Stimulated activated CD4-positive, alpha-beta T cell treated with anti-CD3 and anti-CD28 coated beads, Interleukin-15, amount 100 ng/mL, for 24 hours (primary cell): ENCODE measurements around the gene SGTA.

Source experiments
- DNase-seq: peaks from one replicate; pipeline ENCODE4 v3.0.0-alpha.2; 2020

Gene SGTA

DNA sequence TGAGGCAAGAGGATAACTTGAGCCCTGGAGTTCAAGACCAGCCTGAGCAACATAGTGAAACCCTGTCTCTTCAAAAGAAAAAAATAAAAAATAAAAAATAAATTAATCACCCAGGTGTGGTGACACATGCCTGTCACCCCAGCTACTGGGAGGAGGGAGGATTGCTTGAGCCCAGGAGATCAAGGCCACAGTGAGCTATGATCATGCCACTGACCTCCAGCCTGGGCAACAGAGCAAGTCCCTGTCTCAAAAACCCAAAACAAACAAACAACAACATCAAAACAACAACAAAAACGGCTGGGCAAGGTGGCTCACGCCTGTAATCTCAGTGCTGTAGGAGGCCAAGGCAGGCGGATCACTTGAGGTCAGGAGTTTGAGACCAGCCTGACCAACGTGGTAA, 39.0 kb downstream of the SGTA start:
- DNase-seq = no peak

- DNase-seq = no peak
Measured at GRCh38 chr19:2743099-2743498, 40.0 kb downstream of the SGTA start.

GRCh38 chr19:2740314-2740656, 42.8 kb downstream of the SGTA start:
- no peak for DNase-seq

GRCh38 chr19:2739602-2740313, 43.3 kb downstream of the SGTA start, which contains the start of gene SLC39A3:
Gene SLC39A3 (minus strand): TSS chr19:2740017. CDS start chr19:2737257, 2,760 bp downstream.
- peak; percentile 99 for DNase-seq

- DNase-seq = no peak
Measured at GRCh38 chr19:2736550-2737190, 46.4 kb downstream of the SGTA start.

DNA sequence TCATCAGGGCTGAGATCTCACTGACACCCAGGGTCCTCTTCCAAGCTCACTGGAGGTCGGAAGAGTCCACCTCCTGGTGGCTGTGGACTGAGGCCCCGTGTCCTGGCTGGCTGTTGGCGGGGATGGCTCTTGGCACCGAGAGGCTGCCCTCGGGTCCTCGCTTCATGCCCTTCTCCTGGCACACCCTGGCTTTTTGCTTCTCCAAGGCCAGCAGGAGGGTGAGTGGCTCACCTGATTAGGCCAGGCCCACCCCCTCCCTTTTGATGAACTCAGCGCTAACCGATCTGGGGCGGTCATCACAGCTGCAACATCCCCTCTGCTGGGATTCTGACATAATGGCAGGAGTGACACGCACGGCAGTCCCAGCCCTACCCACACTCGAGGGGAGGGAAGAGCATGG, 47.7 kb downstream of the SGTA start:
- DNase-seq = no peak

DNA sequence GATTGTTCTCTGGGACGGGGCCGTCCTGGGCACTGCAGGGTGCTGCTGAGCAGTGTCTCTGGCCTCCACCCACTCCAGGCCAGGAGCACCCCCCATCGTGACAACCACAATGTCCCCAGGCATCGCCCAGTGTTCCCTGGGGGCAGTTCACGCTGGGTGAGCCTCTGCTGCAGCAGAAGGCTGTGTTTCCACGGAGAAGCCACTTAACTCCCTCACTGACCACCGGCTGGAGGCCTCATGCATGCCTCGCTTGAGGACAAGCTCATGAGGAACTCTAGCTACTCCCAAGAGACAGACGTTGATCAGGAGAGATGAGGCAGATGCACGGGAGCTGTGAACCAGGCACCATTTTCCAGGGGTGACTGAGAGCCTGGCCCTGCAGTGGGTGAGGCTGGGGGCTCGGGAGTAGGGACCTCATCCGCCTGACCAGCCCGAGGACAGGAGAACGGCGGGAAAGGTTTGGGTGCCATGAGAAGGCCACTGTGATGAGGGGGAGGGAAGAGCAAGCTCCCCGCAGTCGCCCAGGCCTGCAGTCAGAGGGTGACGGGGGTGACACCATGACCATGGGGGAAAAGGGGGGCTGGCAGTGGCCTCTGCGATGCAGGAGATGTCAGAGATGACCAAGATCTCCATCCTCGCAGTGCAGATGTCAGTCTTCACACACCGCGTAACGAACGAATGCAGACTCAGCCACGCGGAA, 48.3 kb downstream of the SGTA start:
- no peak for DNase-seq

- no peak for DNase-seq
Measured at GRCh38 chr19:2733930-2734588, 49.0 kb downstream of the SGTA start.

GRCh38 chr19:2732883-2733282, 50.2 kb downstream of the SGTA start:
- DNase-seq = no peak

- no peak for DNase-seq
Measured at GRCh38 chr19:2732157-2732725, 50.8 kb downstream of the SGTA start.

DNA sequence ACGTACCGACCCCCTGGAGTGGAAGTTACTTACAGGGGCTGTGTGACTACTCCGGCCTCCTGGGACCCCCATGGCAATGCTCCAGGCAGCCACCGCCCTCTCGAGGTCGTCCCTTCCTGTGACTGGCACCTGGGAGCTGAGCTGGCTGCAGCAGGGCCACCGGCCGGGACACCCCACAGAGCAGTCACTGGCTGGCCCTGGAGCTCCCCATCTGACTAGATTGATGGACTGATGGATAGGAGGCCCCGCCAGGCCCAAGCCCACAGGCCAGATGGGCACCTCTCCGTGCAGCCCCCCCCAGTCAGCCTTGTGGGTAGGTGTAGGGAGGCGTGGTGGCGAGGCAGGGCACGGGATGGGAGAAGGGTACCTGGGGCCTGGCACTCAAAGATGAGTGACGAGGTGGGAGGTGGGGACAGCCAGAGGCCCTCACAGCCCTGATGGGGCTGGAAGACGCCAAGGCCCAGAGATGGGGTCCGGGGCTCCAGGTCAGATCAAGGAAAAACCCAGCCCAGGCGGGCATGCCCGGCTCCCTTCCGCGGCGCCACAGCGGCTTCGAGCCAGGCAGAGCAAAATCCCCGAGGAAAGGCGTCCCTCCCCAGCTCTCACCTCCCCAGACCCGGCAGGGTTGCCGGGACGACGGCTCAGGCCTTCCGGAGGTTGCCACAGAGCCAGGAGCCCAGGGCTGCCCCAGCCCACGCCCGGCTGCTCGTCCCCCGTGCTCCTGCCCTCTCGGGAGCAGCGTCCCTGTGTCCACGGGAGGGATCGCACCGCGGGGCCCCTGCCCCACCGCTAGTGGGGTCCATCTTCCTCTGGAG, 51.7 kb downstream of the SGTA start:
- DNase-seq = no peak

DNA sequence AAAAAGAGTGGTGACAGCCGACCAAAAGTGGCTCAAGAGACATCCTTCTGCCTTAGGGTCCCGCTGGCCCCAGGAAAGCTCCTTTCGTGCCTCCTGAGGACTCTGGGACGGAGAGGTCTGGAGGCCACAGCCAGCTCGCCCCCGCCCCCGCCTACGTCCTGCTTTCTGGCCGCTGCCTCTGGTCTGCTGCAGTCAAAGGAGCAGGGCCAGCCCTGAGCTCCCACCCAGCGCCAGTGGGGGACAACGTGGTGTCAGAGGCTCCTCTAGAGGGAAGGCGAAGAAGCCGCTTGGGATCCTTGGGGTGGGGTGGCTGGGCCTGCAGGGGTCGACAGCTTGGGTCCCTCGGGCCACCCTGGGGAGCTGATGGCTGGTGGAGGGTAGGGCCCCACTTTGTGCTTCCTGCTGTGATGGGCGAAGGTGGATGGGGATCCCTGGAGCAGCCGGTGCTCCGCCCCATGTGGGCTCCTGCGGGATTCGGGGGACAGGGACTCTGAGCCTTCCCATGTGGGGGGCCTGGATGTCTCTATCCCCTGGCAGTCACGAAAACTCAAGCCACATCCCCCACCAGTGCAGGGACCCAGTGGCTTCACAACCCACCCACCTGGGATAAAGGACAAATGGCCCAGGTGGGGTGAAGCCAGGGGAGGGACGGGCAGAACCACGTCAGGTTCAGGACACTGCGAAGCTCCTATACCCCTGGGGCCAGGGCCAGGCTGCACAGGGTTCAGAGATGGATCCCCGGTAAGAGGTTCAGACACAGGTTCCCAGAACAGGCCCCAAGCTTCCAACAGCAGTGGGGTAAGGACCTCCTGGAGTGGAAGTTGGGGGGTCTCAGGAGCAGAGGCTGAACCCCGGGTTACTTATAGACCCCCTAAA, 52.9 kb downstream of the SGTA start:
- DNase-seq = no peak

DNA sequence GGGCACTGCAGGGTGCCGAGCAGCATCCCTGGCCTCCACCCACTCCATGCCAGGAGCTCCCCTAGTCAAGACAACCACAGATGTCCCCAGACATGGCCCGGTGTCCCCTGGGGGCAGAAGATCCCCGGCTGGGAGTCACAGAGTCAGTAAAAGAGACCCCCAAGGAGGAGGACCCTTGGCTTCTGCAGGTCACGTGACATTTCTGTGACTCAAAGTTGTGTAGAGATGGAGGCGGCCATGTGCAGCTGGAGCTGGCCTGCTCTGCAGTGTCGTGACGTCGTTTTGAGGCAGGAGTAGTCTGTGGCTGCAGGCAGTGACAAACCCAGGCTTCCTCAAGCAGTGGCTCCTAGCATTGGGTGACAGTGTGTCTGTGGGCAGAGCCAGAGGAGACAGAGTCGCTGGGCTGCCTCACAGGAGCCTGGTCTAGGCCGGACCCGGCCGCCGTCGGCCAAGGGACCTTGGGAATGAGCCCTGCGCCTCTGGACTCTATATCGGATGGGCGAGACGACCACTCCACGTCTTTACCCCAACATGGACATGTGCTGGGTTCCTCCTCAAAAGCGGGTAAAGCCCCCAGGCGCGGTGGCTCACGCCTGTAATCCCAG, 54.2 kb downstream of the SGTA start:
- no peak for DNase-seq

- no peak for DNase-seq
Measured at GRCh38 chr19:2727640-2727944, 55.5 kb downstream of the SGTA start.

DNA sequence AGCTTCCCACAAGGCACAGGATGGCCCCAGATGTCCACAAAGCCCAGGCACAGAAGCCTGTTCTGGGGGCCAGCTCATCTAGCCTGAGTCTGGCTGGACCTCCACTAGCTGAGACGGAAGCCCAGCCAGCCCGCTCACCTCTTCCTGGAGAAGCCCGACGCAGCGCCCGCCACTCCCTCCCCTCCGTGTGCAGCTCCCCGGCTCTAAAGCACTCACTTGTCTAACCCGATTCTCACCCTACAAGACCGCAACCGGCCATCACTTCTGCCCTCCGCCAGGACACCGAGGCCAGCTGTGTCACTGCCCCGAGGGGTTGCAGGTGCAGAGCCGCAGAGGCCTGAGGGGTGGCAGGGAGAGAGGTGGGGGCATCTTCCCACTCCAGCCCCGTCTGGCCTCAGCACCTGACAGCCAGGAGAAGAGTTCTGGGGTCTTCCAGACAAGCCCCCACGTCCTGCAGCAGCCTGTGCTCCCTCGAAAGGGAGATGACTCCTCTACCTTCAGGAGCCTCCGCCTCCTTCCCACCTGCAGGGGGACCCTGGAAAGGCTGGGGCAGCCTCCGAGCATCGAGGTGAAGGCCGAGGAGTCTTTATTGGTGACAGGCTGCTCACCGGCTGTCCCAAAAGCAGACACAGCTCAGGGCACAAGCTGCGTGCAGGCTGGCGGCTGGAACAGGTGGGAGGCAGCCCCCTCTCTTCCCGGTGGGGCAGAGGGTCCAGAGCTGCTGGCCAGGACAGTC, 56.0 kb downstream of the SGTA start:
- no peak for DNase-seq

DNA sequence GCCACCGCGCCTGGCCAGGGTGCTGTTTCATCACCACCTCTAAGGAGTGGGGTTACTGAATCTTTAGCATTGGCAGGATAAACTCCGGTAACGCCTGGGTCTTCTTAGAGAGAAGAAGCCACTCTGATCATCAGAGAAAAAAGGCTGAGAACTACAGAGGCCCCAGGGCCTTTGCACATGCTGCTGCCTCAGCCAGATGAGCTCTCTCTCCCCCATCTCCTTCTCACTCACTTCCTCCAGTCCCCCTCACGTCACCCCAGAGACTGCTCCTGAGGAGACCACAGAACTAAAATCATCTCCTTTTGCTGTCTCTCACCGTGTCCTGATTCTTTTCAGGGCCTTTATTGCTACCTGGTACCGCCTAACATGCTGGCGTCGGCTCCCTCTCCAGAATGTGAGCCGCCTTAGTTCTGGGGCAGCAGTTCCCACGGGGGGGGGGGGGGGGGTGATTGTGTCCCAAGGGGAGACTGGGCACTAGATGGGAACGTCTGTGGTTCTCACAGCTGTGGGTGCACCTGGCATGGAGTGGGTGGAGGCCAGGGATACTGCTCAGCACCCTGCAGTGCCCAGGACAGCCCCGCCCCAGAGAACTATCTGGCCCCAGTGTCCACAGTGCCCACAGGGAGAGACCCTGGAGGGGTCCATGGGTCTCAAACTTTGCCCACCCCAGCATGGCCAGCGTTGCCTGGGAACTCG, 56.8 kb downstream of the SGTA start:
- DNase-seq = no peak

DNA sequence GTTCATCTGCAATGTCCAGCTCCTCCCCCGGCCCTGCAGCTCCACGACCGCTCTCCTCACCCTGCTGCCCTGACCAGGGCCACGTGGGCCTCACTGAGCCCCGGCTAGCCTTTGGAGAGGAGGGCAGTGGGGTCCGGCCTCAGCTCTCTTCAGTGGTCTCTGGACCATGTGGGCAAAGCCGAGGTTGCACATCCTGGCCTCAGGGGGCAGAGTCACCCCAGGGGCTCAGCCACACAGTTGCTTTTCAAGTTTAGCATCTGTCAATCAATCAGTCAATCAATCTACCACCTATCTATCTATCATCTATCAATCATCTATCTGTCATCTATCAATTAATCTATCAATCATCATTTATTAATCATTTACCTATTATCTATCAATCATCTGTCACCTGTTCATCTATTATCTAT, 58.9 kb downstream of the SGTA start:
- no peak for DNase-seq

GRCh38 chr19:2723747-2724146, 59.3 kb downstream of the SGTA start:
- DNase-seq = no peak

- no peak for DNase-seq
Measured at GRCh38 chr19:2723345-2723715, 59.7 kb downstream of the SGTA start.
